H9 (cell line): ENCODE data around the gene ASCC1. TPM values are rescaled to one million over a fixed set of nuclear protein-coding genes. Genes with fewer than 3 reads are reported as not detected.
A peak's percentile ranks its signal among the peaks of the same experiment; 100 is the strongest.

Experiments used
- DNase-seq: peaks from one replicate; pipeline ENCODE4 v3.0.0-alpha.2; 2017
- H2AFZ ChIP-seq: one replicate; pipeline ENCODE4 v1.6.1; 2013; ENCODE audit warnings: mild to moderate bottlenecking, low read length, control low read depth, moderate library complexity
- H2AK5ac ChIP-seq: 2 replicates; pipeline ENCODE4 v1.6.1; 2013; ENCODE audit warnings: low read length, control low read depth, mixed read lengths; ENCODE audit not compliant: insufficient read length
- H2BK120ac ChIP-seq: one replicate; pipeline ENCODE4 v1.6.1; 2013; ENCODE audit warnings: low read depth, mild to moderate bottlenecking, low read length, control low read depth, inconsistent platforms; ENCODE audit not compliant: poor library complexity, severe bottlenecking
- H2BK12ac ChIP-seq: 2 replicates; pipeline ENCODE4 v1.6.1; 2013; ENCODE audit warnings: low read length, control low read depth, mixed read lengths, low read depth; ENCODE audit not compliant: insufficient read length
- H2BK15ac ChIP-seq: 2 replicates; pipeline ENCODE4 v1.6.1; 2013; ENCODE audit warnings: low read depth, low read length, control low read depth
- H2BK20ac ChIP-seq: one replicate; pipeline ENCODE4 v1.6.1; 2013; ENCODE audit warnings: low read depth, mild to moderate bottlenecking, low read length, control low read depth, inconsistent platforms; ENCODE audit not compliant: poor library complexity, severe bottlenecking
- H2BK5ac ChIP-seq: 2 replicates; pipeline ENCODE4 v1.6.1; 2013; ENCODE audit warnings: low read length, control low read depth, mixed read lengths; ENCODE audit not compliant: insufficient read length
- H3K14ac ChIP-seq: 2 replicates; pipeline ENCODE4 v1.6.1; 2013; ENCODE audit warnings: low read length, control low read depth; ENCODE audit not compliant: insufficient read depth
- H3K18ac ChIP-seq: 2 replicates; pipeline ENCODE4 v1.6.1; 2013; ENCODE audit warnings: low read depth, mild to moderate bottlenecking, mixed read lengths, low read length, control low read depth; ENCODE audit not compliant: insufficient read length
- H3K23ac ChIP-seq: 2 replicates; pipeline ENCODE4 v1.6.1; 2013; ENCODE audit warnings: low read length, control low read depth, mixed read lengths, low read depth; ENCODE audit not compliant: insufficient read length
- H3K23me2 ChIP-seq: 2 replicates; pipeline ENCODE4 v1.6.1; 2013; ENCODE audit warnings: low read depth, mild to moderate bottlenecking, mixed read lengths, low read length, control low read depth; ENCODE audit not compliant: insufficient read length, poor library complexity, severe bottlenecking
- H3K27ac ChIP-seq: 2 replicates; pipeline ENCODE4 v1.5.1; 2013; ENCODE audit warnings: low read length, control low read depth, mixed read lengths, low read depth; ENCODE audit not compliant: insufficient read length
- H3K27me3 ChIP-seq: 2 replicates; pipeline ENCODE4 v1.6.1; 2013; ENCODE audit warnings: low read length, control low read depth, inconsistent platforms; ENCODE audit not compliant: insufficient read depth
- H3K4ac ChIP-seq: 2 replicates; pipeline ENCODE4 v1.6.1; 2013; ENCODE audit warnings: low read depth, mild to moderate bottlenecking, control low read depth, inconsistent platforms, low read length, moderate library complexity
- H3K4me1 ChIP-seq: 2 replicates; pipeline ENCODE4 v1.6.1; 2013; ENCODE audit warnings: low read length, control low read depth, inconsistent platforms; ENCODE audit not compliant: insufficient read depth
- H3K4me2 ChIP-seq: 2 replicates; pipeline ENCODE4 v1.6.1; 2013; ENCODE audit warnings: low read length, control low read depth, mixed read lengths; ENCODE audit not compliant: insufficient read length, insufficient read depth
- H3K56ac ChIP-seq: 2 replicates; pipeline ENCODE4 v1.6.1; 2013; ENCODE audit warnings: low read depth, mild to moderate bottlenecking, mixed read lengths, low read length, control low read depth; ENCODE audit not compliant: insufficient read length
- H3K79me1 ChIP-seq: 2 replicates; pipeline ENCODE4 v1.6.1; 2013; ENCODE audit warnings: low read depth, mild to moderate bottlenecking, moderate library complexity, low read length, control low read depth, inconsistent platforms; ENCODE audit not compliant: insufficient read depth, poor library complexity, severe bottlenecking
- H3K79me2 ChIP-seq: 2 replicates; pipeline ENCODE4 v1.6.1; 2013; ENCODE audit warnings: low read length, control low read depth, inconsistent platforms; ENCODE audit not compliant: insufficient read depth
- H3K9ac ChIP-seq: 2 replicates; pipeline ENCODE4 v1.6.1; 2013; ENCODE audit warnings: low read length, control low read depth, mixed read lengths; ENCODE audit not compliant: insufficient read length; ENCODE audit errors: extremely low read depth
- H3K9me3 ChIP-seq: one replicate; pipeline ENCODE4 v1.6.1; 2013; ENCODE audit warnings: low read depth, low read length, inconsistent platforms; ENCODE audit not compliant: control insufficient read depth
- H3T11ph ChIP-seq: one replicate; pipeline ENCODE4 v1.6.1; 2013; ENCODE audit warnings: mild to moderate bottlenecking, low read length, control low read depth, inconsistent platforms
- H4K20me1 ChIP-seq: one replicate; pipeline ENCODE4 v1.6.1; 2013; ENCODE audit not compliant: control insufficient read depth, insufficient read length, insufficient read depth
- H4K5ac ChIP-seq: 2 replicates; pipeline ENCODE4 v1.6.1; 2013; ENCODE audit warnings: low read depth, mild to moderate bottlenecking, mixed read lengths, low read length, control low read depth; ENCODE audit not compliant: insufficient read length
- H4K8ac ChIP-seq: replicated peaks from 2 replicates; pipeline ENCODE4 v1.6.1; 2013; ENCODE audit warnings: low read length, control low read depth, mixed read lengths, low read depth; ENCODE audit not compliant: insufficient read length
- H4K91ac ChIP-seq: 2 replicates; pipeline ENCODE4 v1.6.1; 2013; ENCODE audit warnings: low read depth, mild to moderate bottlenecking, moderate library complexity, mixed read lengths, low read length, control low read depth; ENCODE audit not compliant: insufficient read length
- H3K27ac Mint-ChIP-seq, 3 experiments: 2 replicates in 2 of 3; 3 replicates in 1 of 3; pipeline ENCODE4 v1.8.0; 2020 to 2021; ENCODE audit warnings: mixed read lengths in 3 of 3, mild to moderate bottlenecking in 1 of 3, moderate library complexity in 1 of 3
- H3K27me3 Mint-ChIP-seq: 2 replicates; pipeline ENCODE4 v1.8.0; 2021; ENCODE audit warnings: low read depth, mild to moderate bottlenecking, moderate library complexity, mixed read lengths
- H3K36me3 Mint-ChIP-seq, 3 experiments: 2 replicates in 2 of 3; 3 replicates in 1 of 3; pipeline ENCODE4 v1.8.0; 2020 to 2021; ENCODE audit warnings: low read depth in 3 of 3, mixed read lengths in 3 of 3; ENCODE audit not compliant: insufficient read depth in 1 of 3
- H3K4me1 Mint-ChIP-seq, 2 experiments: 2 replicates each; pipeline ENCODE4 v1.8.0; 2020; ENCODE audit warnings: mixed read lengths in 2 of 2
- H3K4me3 Mint-ChIP-seq, 2 experiments: 2 replicates in 1 of 2; 3 replicates in 1 of 2; pipeline ENCODE4 v1.8.0; 2020 to 2021; ENCODE audit warnings: mild to moderate bottlenecking in 2 of 2, mixed read lengths in 2 of 2, moderate library complexity in 1 of 2
- H3K9me3 Mint-ChIP-seq, 2 experiments: 2 replicates in 1 of 2; 3 replicates in 1 of 2; pipeline ENCODE4 v1.8.0; 2020; ENCODE audit warnings: mild to moderate bottlenecking in 2 of 2, mixed read lengths in 2 of 2, moderate library complexity in 1 of 2
- CTCF ChIP-seq: fragments of 200-600 bp; sonication (generic); conservative IDR thresholded peaks from 3 replicates; pipeline ENCODE4 v1.8.0; 2021; ENCODE audit warnings: antibody characterized with exemption, mild to moderate bottlenecking
- WGBS: extraction: QIAGEN DNeasy Blood & Tissue Kit; methylation state at CpG from one replicate; pipeline ENCODE4 v1.1.7; 2013; ENCODE audit warnings: missing lambda C conversion rate, low lambda C conversion rate, mixed read lengths; ENCODE audit not compliant: insufficient read length; ENCODE audit errors: extremely low coverage; 5-methylcytosine and 5-hydroxymethylcytosine counted together
- total RNA-seq: library from RNA; stranded (reverse); gene quantifications from 2 replicates; pipeline ENCODE4 v1.2.1, GENCODE V29; 2021

Gene ASCC1
- total RNA-seq, 1 experiment from 2014 or later, result 41.2 TPM

GRCh38 chr10:72087392-72087968 lies 128.6 kb downstream of the ASCC1 start:
- H3K4me3 Mint-ChIP-seq, result peak overlapping the region; percentile 61 to 84
- peak; percentile 32 for DNase-seq

More at GRCh38 chr10:72087392-72087968, 128.6 kb downstream of the ASCC1 start:
- Mint-ChIP-seq H3K9me3 (peaks cover 0 to 2% of the 10 kb centered on the region in 2 experiments; a peak in 3 of 5 replicates), H3K4me1 (peaks cover 22 to 26% of the 10 kb centered on the region in 2 experiments), H3K27me3 (peaks cover 59% of the 10 kb centered on the region), H3K36me3 (no peaks in the 10 kb centered on the region; a peak in 1 of 7 replicates), H3K27ac (peak overlapping the region in 1 of 3 experiments; percentile 89; a peak in 1 of 7 replicates)
- H4K91ac ChIP-seq, result no peak overlapping the region
- H2BK12ac ChIP-seq, result no peak overlapping the region
- no peaks in the 10 kb centered on the region for H3K79me2 ChIP-seq
- peaks cover 20% of the 10 kb centered on the region for H3K23me2 ChIP-seq
- H4K5ac ChIP-seq, result no peak overlapping the region
- H3K4me2 ChIP-seq, result peak overlapping the region; percentile 93
- H3K18ac ChIP-seq, result no peak overlapping the region
- H3K27ac ChIP-seq, result no peak overlapping the region
- no peaks in the 10 kb centered on the region for H4K20me1 ChIP-seq
- no peak overlapping the region for H3K4ac ChIP-seq
- H3K79me1 ChIP-seq, result no peaks in the 10 kb centered on the region
- H3K14ac ChIP-seq, result no peak overlapping the region
- no peak overlapping the region for H4K8ac ChIP-seq
- H3T11ph ChIP-seq, result no peak overlapping the region
- H3K9ac ChIP-seq, result no peak overlapping the region
- no peak for TF ChIP-seq CTCF
- peaks cover 19% of the 10 kb centered on the region; the same call in 1 of the 2 replicates for H3K27me3 ChIP-seq
- no peak overlapping the region for H2BK5ac ChIP-seq
- H2BK20ac ChIP-seq, result no peak overlapping the region
- no peak overlapping the region for H3K23ac ChIP-seq
- no peak overlapping the region for H2AFZ ChIP-seq
- no peak overlapping the region for H2AK5ac ChIP-seq
- no peak overlapping the region; the same call in 1 of the 2 replicates for H2BK15ac ChIP-seq
- no peak overlapping the region for H2BK120ac ChIP-seq
- H3K4me1 ChIP-seq, result no peaks in the 10 kb centered on the region
- no CpG with 5 or more reads among the region's 50 CpGs for WGBS
- H3K9me3 ChIP-seq, result no peaks in the 10 kb centered on the region
- H3K56ac ChIP-seq, result no peak overlapping the region
